Endothelial cell of umbilical vein (primary cell): ENCODE measurements around the gene STRIP2. TPM values are rescaled to one million over a fixed set of nuclear protein-coding genes. Genes with fewer than 3 reads are reported as not detected.

Source experiments
- BruUV-seq: library from RNA; stranded (reverse); fragments of 400-500 nt; replicated peaks from 2 replicates; lab custom pipeline; 2021; lab: Mats Ljungman, UMichigan
- CTCF ChIA-PET: fragments of 300-600, 350-600 bp; sonication (Branson Sonifier 250); formaldehyde crosslinking; loops from one replicate; lab custom pipeline; 2021; ENCODE audit warnings: antibody characterized with exemption, inconsistent platforms; lab: Charles Lee
- POLR2A ChIA-PET: fragments of 300-600, 350-600 bp; sonication (Branson Sonifier 250); formaldehyde crosslinking; loops from one replicate; lab custom pipeline; 2021; ENCODE audit warnings: antibody characterized with exemption, inconsistent platforms; lab: Charles Lee
- DNase-seq: peaks from one replicate; pipeline ENCODE4 v3.0.0-alpha.2; 2011; ENCODE audit warnings: low read depth, low spot score
- FAIRE-seq: peaks from 2 replicates; lab custom pipeline; 2011; peaks lifted over from hg19 to GRCh38; lab: Jason Lieb, UNC
- H2AFZ ChIP-seq: 2 replicates; pipeline ENCODE4 v1.6.0; 2012; ENCODE audit warnings: low read depth, low read length, control low read depth, inconsistent platforms
- H3K27ac ChIP-seq: 2 replicates; pipeline ENCODE4 v1.5.1; 2011; ENCODE audit warnings: low read depth, mild to moderate bottlenecking, control low read depth, low read length, moderate library complexity; ENCODE audit not compliant: insufficient read depth
- H3K27me3 ChIP-seq, 2 experiments: 2 replicates each; pipeline versions ENCODE4 v1.6.0 to v1.6.1; 2011; ENCODE audit warnings: low read length in 2 of 2, mixed read lengths in 1 of 2; ENCODE audit not compliant: control insufficient read depth in 2 of 2, insufficient read depth in 2 of 2
- H3K36me3 ChIP-seq, 2 experiments: 2 replicates in 1 of 2; 3 replicates in 1 of 2; pipeline ENCODE4 v1.5.1; 2011; ENCODE audit warnings: low read length in 2 of 2, mild to moderate bottlenecking in 1 of 2, moderate library complexity in 1 of 2; ENCODE audit not compliant: control insufficient read depth in 2 of 2, insufficient read depth in 2 of 2; ENCODE audit errors: extremely low read depth in 1 of 2
- H3K4me1 ChIP-seq: 3 replicates; pipeline ENCODE4 v1.5.1; 2011; ENCODE audit warnings: mild to moderate bottlenecking, low read length; ENCODE audit not compliant: control insufficient read depth, insufficient read depth; ENCODE audit errors: extremely low read depth
- H3K4me2 ChIP-seq: 2 replicates; pipeline ENCODE4 v1.6.1; 2011; ENCODE audit warnings: low read length, control low read depth, mixed read lengths; ENCODE audit not compliant: insufficient read depth
- H3K4me3 ChIP-seq, 3 experiments: fragments of 200-600 bp in 1 of 3; sonication (generic), shearing (Covaris generic) in 1 of 3; replicated peaks in 1 of 3; 2 replicates each; pipeline ENCODE4 v1.5.1; 2011 to 2016; ENCODE audit warnings: control low read depth in 3 of 3, low read length in 3 of 3, mild to moderate bottlenecking in 2 of 3, inconsistent platforms in 1 of 3, low read depth in 1 of 3, moderate library complexity in 1 of 3; ENCODE audit not compliant: insufficient read depth in 1 of 3
- H3K79me2 ChIP-seq: 2 replicates; pipeline ENCODE4 v1.6.0; 2012; ENCODE audit warnings: low read length, inconsistent platforms; ENCODE audit not compliant: control insufficient read depth, insufficient read depth
- H3K9ac ChIP-seq: replicated peaks from 2 replicates; pipeline ENCODE3; 2011; ENCODE audit warnings: low read length, control low read depth; ENCODE audit not compliant: insufficient read depth; ENCODE audit errors: extremely low read depth
- H3K9me1 ChIP-seq: replicated peaks from 3 replicates; pipeline ENCODE4 v1.6.0; 2011; ENCODE audit warnings: mild to moderate bottlenecking, low read length; ENCODE audit not compliant: control insufficient read depth, insufficient read depth; ENCODE audit errors: extremely low read depth
- H3K9me3 ChIP-seq: replicated peaks from 2 replicates; pipeline ENCODE4 v1.5.1; 2012; ENCODE audit warnings: low read length, inconsistent platforms; ENCODE audit not compliant: control insufficient read depth, insufficient read depth
- H4K20me1 ChIP-seq: replicated peaks from 2 replicates; pipeline ENCODE3; 2011; ENCODE audit warnings: mild to moderate bottlenecking, low read length; ENCODE audit not compliant: control insufficient read depth, insufficient read depth; ENCODE audit errors: extremely low read depth
- CTCF ChIP-seq, 2 donors: IDR thresholded peaks; 1 replicate in 1 of 2; 2 replicates in 1 of 2; pipeline ENCODE4 v1.5.1; 2011; ENCODE audit warnings: low read length in 2 of 2, mild to moderate bottlenecking in 2 of 2, moderate library complexity in 2 of 2, control low read depth in 1 of 2, inconsistent platforms in 1 of 2, low read depth in 1 of 2; ENCODE audit not compliant: insufficient read depth in 1 of 2; ENCODE audit errors: extremely low read depth in 1 of 2
- EZH2 ChIP-seq: IDR thresholded peaks from 2 replicates; pipeline ENCODE4 v1.6.1; 2012; ENCODE audit warnings: borderline replicate concordance, low read depth, mild to moderate bottlenecking, moderate library complexity, low read length, inconsistent platforms; ENCODE audit not compliant: severe bottlenecking
- FOS ChIP-seq: IDR thresholded peaks from 2 replicates; pipeline ENCODE4 v1.6.1; 2011; ENCODE audit warnings: mild to moderate bottlenecking, low read length, moderate library complexity, borderline replicate concordance; ENCODE audit not compliant: insufficient read depth
- POLR2AphosphoS5 ChIP-seq: IDR thresholded peaks from 2 replicates; pipeline ENCODE4 v1.6.1; 2012; ENCODE audit warnings: low read depth, mild to moderate bottlenecking, control low read depth, low read length, moderate library complexity; ENCODE audit not compliant: insufficient read depth
- dilution Hi-C: fragments of 300-500 bp; cut with MboI; formaldehyde crosslinking; loops from one replicate; pipeline ENCODE4 v1.15.0; 2019; ENCODE audit warnings: low sequenced_read_pairs; ENCODE audit not compliant: extremely low pct_ligation_motif_present
- intact Hi-C: fragments of 100-400 bp; cut with micrococcal nuclease; formaldehyde crosslinking; loops from one replicate; pipeline ENCODE4 v1.10.0; 2022
- polyA plus RNA-seq, 4 experiments: library from polyadenylated mRNA; depleted of rRNA in 3 of 4; stranded (reverse) in 3 of 4; unstranded in 1 of 4; fragments of >200 nt; gene quantifications; 2 replicates each; pipeline versions ENCODE4 v1.2.1 to v1.2.3, GENCODE V29; 2011 to 2012; ENCODE audit warnings: missing spikeins in 1 of 4
- total RNA-seq: library from RNA; stranded (reverse); gene quantifications from 2 replicates; pipeline ENCODE4 v1.2.3, GENCODE V29; 2021

The STRIP2 gene
- total and polyA plus RNA-seq, 2 donors (not counting 3 experiments of a cell fraction or from before 2014, with no cell fraction given): 3.4 to 10.0 TPM

- intact Hi-C loops: no loop called here
These were observed 42.6 kb upstream of the STRIP2 start for GRCh38 chr7:129391546-129392171.

More at GRCh38 chr7:129391546-129392171, 42.6 kb upstream of the STRIP2 start:
- H3K4me1 ChIP-seq: no peaks in the 10 kb centered on the region
- H3K9me3 ChIP-seq: no peaks in the 10 kb centered on the region
- DNase-seq (no peak), FAIRE-seq (no peak)
- no peaks in the 10 kb centered on the region for H3K27me3 ChIP-seq
- no peak overlapping the region for H3K4me2 ChIP-seq
- no peaks in the 10 kb centered on the region for H4K20me1 ChIP-seq
- ChIA-PET POLR2A (no interaction called here), CTCF (interaction anchor here (1.0 to 6.0 kb wide), 5 partner anchors 9 to 49 kb away, joined by 3 to 46 read pairs (median 6); partner anchors contain the start of gene STRIP2)
- BruUV-seq: no TSS peak
- H3K4me3 ChIP-seq: no peak overlapping the region
- no peak overlapping the region for H2AFZ ChIP-seq
- dilution Hi-C loops: no loop called here
- no peak overlapping the region for H3K9ac ChIP-seq
- H3K36me3 ChIP-seq: no peaks in the 10 kb centered on the region
- TF ChIP-seq FOS (no peak), POLR2AphosphoS5 (no peak), EZH2 (no peak), CTCF (IDR thresholded peaks at IDR 0.05; ENCODE audit: extremely low read depth in 1 of 2, insufficient read depth in 1 of 2, low read depth in 1 of 2, low read length in 2 of 2) (no peak)
- H3K9me1 ChIP-seq: no peaks in the 10 kb centered on the region
- no peak overlapping the region for H3K27ac ChIP-seq
- H3K79me2 ChIP-seq: no peaks in the 10 kb centered on the region
